ENCODE data around the gene MIPOL1.

MIPOL1 gene

DNA sequence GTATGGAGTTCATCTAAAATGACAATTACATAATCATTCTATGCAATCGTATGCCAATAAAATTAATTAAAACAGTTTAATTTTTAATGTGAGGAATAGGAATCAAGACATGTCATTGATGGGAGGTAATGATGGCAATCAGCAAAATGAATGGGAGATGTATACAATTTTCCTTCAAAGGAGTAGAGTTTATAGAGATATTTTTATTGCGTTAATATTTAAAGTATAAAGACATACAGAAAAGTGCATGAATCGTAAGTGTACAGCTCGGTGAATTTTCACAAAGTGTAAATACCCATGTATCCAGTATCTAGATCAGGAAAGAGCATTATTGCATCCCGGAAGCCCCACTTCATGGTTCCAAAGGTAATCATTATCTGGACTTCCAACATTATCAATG is 1.2 kb downstream of the MIPOL1 start (continued):
- TF ChIP-seq ZNF529 (tag by site-specific recombination; IDR thresholded peaks at IDR 0.05; ENCODE audit: insufficient replicate concordance) (no peak), ZSCAN30 (tag by site-specific recombination; IDR thresholded peaks at IDR 0.05) (no peak)

DNA sequence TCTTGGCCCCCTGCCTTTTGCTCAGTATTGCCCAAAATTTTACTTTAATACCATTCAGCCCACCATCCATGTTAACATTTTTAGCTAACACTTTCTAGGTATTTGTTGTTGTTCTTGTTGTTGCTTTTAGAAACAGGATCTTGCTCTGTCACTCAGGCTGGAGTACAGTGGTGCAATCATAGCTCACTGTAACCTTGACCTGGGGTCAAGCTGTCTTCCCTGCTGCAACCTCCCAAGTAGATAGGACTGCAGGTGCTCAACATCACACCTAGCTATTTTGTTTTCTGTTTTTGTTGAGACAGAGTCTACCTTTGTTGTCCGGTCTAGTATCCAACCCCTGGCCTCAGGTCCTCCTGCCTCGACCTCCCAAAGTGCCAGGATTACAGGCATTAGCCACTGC is 4.0 kb downstream of the MIPOL1 start:
- ChIA-PET POLR2A (no interaction called here), CTCF (interaction anchor here (0.5 to 4.2 kb wide), 3 partner anchors 31 to 391 kb away, joined by 3 to 14 read pairs (median 4); no protein-coding TSS in a partner anchor)
- no peak for TF ChIP-seq ZNF311 (tag by site-specific recombination; IDR thresholded peaks at IDR 0.05; ENCODE audit: borderline replicate concordance)
- TF ChIP-seq SCRT2 (tag by site-specific recombination; IDR thresholded peaks at IDR 0.05) = no peak
- TF ChIP-seq SP3 (tag by site-specific recombination; IDR thresholded peaks at IDR 0.05) = no peak
- TF ChIP-seq, protein P1, sequence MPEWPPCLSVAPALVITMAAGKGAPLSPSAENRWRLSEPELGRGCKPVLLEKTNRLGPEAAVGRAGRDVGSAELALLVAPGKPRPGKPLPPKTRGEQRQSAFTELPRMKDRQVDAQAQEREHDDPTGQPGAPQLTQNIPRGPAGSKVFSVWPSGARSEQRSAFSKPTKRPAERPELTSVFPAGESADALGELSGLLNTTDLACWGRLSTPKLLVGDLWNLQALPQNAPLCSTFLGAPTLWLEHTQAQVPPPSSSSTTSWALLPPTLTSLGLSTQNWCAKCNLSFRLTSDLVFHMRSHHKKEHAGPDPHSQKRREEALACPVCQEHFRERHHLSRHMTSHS (tag by site-specific recombination; IDR thresholded peaks at IDR 0.05) = no peak
- no peak for TF ChIP-seq ZNF140 (tag by site-specific recombination; IDR thresholded peaks at IDR 0.05)
- no peak for TF ChIP-seq ZFP69B (tag by site-specific recombination; IDR thresholded peaks at IDR 0.05)
- no peaks in the 10 kb centered on the region for H3K9me3 ChIP-seq (ENCODE audit: control insufficient read depth, insufficient read depth, low read depth, low read length)
- no peaks in the 10 kb centered on the region for H3K36me3 ChIP-seq (ENCODE audit: control insufficient read depth in 2 of 2, insufficient read depth in 1 of 2, low read length in 2 of 2)
- peaks cover 7% of the 10 kb centered on the region; the same call in 1 of the 2 replicates for H3K4me1 ChIP-seq (ENCODE audit: control insufficient read depth, insufficient read depth, low read length)
- H3K4me3 ChIP-seq (ENCODE audit: low read depth, low read length) = no peak overlapping the region
- H3K27ac ChIP-seq (ENCODE audit: extremely low read depth, low read depth, low read length) = no peak overlapping the region

DNA sequence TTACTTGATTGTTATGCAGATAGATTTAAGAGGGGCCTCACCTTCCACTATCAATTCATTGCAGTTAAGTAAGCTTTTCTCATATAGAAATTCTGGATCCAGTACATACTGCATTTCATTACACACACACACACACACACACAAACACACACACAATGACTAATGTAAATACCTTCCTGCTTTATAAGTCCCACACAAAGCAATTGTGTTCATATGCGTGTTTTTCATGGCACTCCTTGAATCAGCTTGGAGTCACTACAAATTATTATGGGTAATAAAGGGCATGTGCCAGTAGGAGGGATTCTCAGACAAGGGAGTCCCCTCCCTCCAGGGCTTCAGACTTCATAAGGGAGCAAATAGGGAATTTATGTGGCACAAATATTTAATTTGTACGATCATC is 4.5 kb downstream of the MIPOL1 start:
- H3K4me1 ChIP-seq (ENCODE audit: control insufficient read depth, insufficient read depth, low read length) = peaks cover 5% of the 10 kb centered on the region; the same call in 1 of the 2 replicates
- no peak overlapping the region for H3K4me3 ChIP-seq (ENCODE audit: low read depth, low read length)
- no peaks in the 10 kb centered on the region for H3K36me3 ChIP-seq (ENCODE audit: control insufficient read depth in 2 of 2, insufficient read depth in 1 of 2, low read length in 2 of 2)
- H3K27ac ChIP-seq (ENCODE audit: extremely low read depth, low read depth, low read length) = no peak overlapping the region
- CTCF ChIA-PET = interaction anchor here (0.6 to 4.2 kb wide), 4 partner anchors 30 to 1646 kb away, joined by 3 to 14 read pairs (median 5); no protein-coding TSS in a partner anchor
- no peaks in the 10 kb centered on the region for H3K9me3 ChIP-seq (ENCODE audit: control insufficient read depth, insufficient read depth, low read depth, low read length)
- TF ChIP-seq ZNF133 (tag by site-specific recombination; IDR thresholded peaks at IDR 0.05) (peak; percentile 68), GLIS1 (tag by site-specific recombination; IDR thresholded peaks at IDR 0.05) (no peak), ZNF561 (tag by site-specific recombination; IDR thresholded peaks at IDR 0.05; ENCODE audit: borderline replicate concordance) (no peak), ZNF311 (tag by site-specific recombination; IDR thresholded peaks at IDR 0.05; ENCODE audit: borderline replicate concordance) (no peak), ZNF544 (tag by site-specific recombination; IDR thresholded peaks at IDR 0.05) (no peak)
- TF ChIP-seq, protein P2, sequence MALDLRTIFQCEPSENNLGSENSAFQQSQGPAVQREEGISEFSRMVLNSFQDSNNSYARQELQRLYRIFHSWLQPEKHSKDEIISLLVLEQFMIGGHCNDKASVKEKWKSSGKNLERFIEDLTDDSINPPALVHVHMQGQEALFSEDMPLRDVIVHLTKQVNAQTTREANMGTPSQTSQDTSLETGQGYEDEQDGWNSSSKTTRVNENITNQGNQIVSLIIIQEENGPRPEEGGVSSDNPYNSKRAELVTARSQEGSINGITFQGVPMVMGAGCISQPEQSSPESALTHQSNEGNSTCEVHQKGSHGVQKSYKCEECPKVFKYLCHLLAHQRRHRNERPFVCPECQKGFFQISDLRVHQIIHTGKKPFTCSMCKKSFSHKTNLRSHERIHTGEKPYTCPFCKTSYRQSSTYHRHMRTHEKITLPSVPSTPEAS (tag by site-specific recombination; IDR thresholded peaks at IDR 0.05) = 0 out of 2 replicates have a peak, but pooled peaks have one; percentile 33
- POLR2A ChIA-PET = no interaction called here

DNA sequence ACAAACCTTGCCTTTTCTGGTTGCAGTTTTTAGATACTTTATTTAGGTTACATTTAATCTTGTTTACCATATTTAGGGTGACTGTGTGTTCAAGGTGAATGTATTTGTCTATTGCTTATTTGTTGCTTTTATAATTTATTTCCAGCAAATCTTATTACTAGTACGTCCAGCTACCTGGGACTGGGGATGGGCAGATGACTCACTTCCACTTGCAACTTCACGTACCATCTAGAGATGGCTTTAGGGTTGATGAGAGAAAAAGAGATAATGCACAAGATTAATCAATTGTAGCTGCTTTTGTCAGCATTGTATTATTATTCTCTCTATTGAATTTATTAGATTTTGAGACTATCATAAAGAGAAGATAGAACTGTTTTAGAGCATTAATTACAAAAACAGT is 5.1 kb downstream of the MIPOL1 start:
- H3K4me1 ChIP-seq (ENCODE audit: control insufficient read depth, insufficient read depth, low read length) = peaks cover 5% of the 10 kb centered on the region; the same call in 1 of the 2 replicates
- TF ChIP-seq ZNF341 (tag by site-specific recombination; IDR thresholded peaks at IDR 0.05; ENCODE audit: low read depth) (no peak), ZNF48 (tag by site-specific recombination; IDR thresholded peaks at IDR 0.05) (no peak)
- H3K36me3 ChIP-seq (ENCODE audit: control insufficient read depth in 2 of 2, insufficient read depth in 1 of 2, low read length in 2 of 2) = no peaks in the 10 kb centered on the region
- H3K27ac ChIP-seq (ENCODE audit: extremely low read depth, low read depth, low read length) = no peak overlapping the region
- POLR2A ChIA-PET = no interaction called here
- H3K4me3 ChIP-seq (ENCODE audit: low read depth, low read length) = no peak overlapping the region
- CTCF ChIA-PET = interaction anchor here (0.6 to 1.6 kb wide), 2 partner anchors 29 to 1645 kb away, joined by 3 to 6 read pairs; no protein-coding TSS in a partner anchor
- no peaks in the 10 kb centered on the region for H3K9me3 ChIP-seq (ENCODE audit: control insufficient read depth, insufficient read depth, low read depth, low read length)

DNA sequence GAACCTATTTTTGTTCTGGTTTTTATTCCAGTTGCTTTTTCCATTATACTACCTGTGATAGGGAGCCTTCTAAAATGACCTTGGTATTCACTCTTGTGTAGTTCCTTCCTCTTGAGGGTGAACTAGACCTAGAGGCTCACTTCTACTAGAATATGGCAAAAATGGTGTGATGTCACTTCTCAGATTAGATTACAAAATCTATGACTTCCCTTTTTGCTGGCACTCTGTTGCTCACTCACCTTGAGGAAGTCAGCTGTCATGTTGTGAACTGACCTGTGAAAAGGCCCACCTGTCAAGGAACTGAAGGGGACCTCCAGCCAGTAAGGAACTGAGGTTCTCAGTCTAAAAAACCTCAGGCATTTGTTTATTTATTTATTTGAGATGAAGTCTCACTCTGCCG is 5.7 kb downstream of the MIPOL1 start:
- ChIA-PET POLR2A (no interaction called here), CTCF (interaction anchor here (1.6 kb wide), 1 partner anchor 29 kb away, joined by 6 read pairs; no protein-coding TSS in a partner anchor)
- TF ChIP-seq REPIN1 (tag by site-specific recombination; IDR thresholded peaks at IDR 0.05; ENCODE audit: low read depth) (no peak), ZNF654 (tag by site-specific recombination; IDR thresholded peaks at IDR 0.05; ENCODE audit: low read depth) (no peak), ZNF324 (tag by site-specific recombination; IDR thresholded peaks at IDR 0.05) (no peak)
- TF ChIP-seq, protein P3, sequence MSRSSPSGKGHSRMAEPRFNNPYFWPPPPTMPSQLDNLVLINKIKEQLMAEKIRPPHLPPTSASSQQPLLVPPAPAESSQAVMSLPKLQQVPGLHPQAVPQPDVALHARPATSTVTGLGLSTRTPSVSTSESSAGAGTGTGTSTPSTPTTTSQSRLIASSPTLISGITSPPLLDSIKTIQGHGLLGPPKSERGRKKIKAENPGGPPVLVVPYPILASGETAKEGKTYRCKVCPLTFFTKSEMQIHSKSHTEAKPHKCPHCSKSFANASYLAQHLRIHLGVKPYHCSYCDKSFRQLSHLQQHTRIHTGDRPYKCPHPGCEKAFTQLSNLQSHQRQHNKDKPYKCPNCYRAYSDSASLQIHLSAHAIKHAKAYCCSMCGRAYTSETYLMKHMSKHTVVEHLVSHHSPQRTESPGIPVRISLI (tag by site-specific recombination; IDR thresholded peaks at IDR 0.05) = no peak
- TF ChIP-seq, protein P4, sequence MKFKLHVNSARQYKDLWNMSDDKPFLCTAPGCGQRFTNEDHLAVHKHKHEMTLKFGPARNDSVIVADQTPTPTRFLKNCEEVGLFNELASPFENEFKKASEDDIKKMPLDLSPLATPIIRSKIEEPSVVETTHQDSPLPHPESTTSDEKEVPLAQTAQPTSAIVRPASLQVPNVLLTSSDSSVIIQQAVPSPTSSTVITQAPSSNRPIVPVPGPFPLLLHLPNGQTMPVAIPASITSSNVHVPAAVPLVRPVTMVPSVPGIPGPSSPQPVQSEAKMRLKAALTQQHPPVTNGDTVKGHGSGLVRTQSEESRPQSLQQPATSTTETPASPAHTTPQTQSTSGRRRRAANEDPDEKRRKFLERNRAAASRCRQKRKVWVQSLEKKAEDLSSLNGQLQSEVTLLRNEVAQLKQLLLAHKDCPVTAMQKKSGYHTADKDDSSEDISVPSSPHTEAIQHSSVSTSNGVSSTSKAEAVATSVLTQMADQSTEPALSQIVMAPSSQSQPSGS (tag by site-specific recombination; IDR thresholded peaks at IDR 0.05; ENCODE audit: low read depth) = 0 out of 2 replicates have a peak, but pooled peaks have one; percentile 14
- Histone ChIP-seq H3K4me3 (ENCODE audit: low read depth, low read length) (no peak overlapping the region), H3K4me1 (ENCODE audit: control insufficient read depth, insufficient read depth, low read length) (peaks cover 5% of the 10 kb centered on the region; the same call in 1 of the 2 replicates), H3K27ac (ENCODE audit: extremely low read depth, low read depth, low read length) (no peak overlapping the region), H3K9me3 (ENCODE audit: control insufficient read depth, insufficient read depth, low read depth, low read length) (no peaks in the 10 kb centered on the region), H3K36me3 (ENCODE audit: control insufficient read depth in 2 of 2, insufficient read depth in 1 of 2, low read length in 2 of 2) (no peaks in the 10 kb centered on the region)
